Measurements from ENCODE around the gene AP3D1. TPM values are rescaled to one million over a fixed set of nuclear protein-coding genes. Genes with fewer than 3 reads are reported as not detected.

Gene AP3D1
- total RNA-seq, 1 donor from 2014 or later = 162 TPM

GRCh38 chr19:2180114-2180513, 28.7 kb upstream of the AP3D1 start:
- Mint-ChIP-seq H3K4me1 (ENCODE audit: low read depth, unreplicated experiment) (peaks cover 21% of the 10 kb centered on the region), H3K4me3 (ENCODE audit: unreplicated experiment) (no peak overlapping the region), H3K27me3 (ENCODE audit: low read depth, unreplicated experiment) (no peaks in the 10 kb centered on the region), H3K36me3 (ENCODE audit: low read depth, unreplicated experiment) (peaks cover 11% of the 10 kb centered on the region), H3K27ac (ENCODE audit: unreplicated experiment) (peak overlapping the region; percentile 34), H3K9me3 (ENCODE audit: unreplicated experiment) (no peaks in the 10 kb centered on the region)
- Histone ChIP-seq H4K20me1 (ENCODE audit: insufficient read depth, low read length) (peaks cover 88% of the 10 kb centered on the region), H2AFZ (ENCODE audit: low read depth, low read length) (no peak overlapping the region), H3K4me2 (ENCODE audit: low read length) (no peak overlapping the region), H3K36me3 (ENCODE audit: insufficient read depth, low read length) (no peaks in the 10 kb centered on the region), H3K9ac (ENCODE audit: low read length) (no peak overlapping the region), H3K27me3 (ENCODE audit: insufficient read depth, low read length) (no peaks in the 10 kb centered on the region), H3K79me2 (ENCODE audit: insufficient read depth, low read length) (peaks cover 100% of the 10 kb centered on the region), H3K27ac (ENCODE audit: low read depth, low read length) (no peak overlapping the region), H3K4me3 (ENCODE audit: insufficient read depth, low read depth, low read length) (no peak overlapping the region), H3K9me3 (ENCODE audit: insufficient read depth, low read depth, low read length) (no peaks in the 10 kb centered on the region), H3K4me1 (ENCODE audit: insufficient read depth, low read length) (peaks cover 35% of the 10 kb centered on the region)
- DNase-seq (ENCODE audit: low read depth) = no peak
- TF ChIP-seq EZH2 (IDR thresholded peaks at IDR 0.05; ENCODE audit: insufficient read depth, low read length) (no peak), CTCF (IDR thresholded peaks at IDR 0.05; ENCODE audit: insufficient read depth, low read depth, low read length) (no peak)
- FAIRE-seq = no peak

GRCh38 chr19:2179095-2179494, 27.7 kb upstream of the AP3D1 start:
- Histone ChIP-seq H3K36me3 (ENCODE audit: insufficient read depth, low read length) (no peaks in the 10 kb centered on the region), H4K20me1 (ENCODE audit: insufficient read depth, low read length) (peaks cover 82% of the 10 kb centered on the region), H3K4me3 (ENCODE audit: insufficient read depth, low read depth, low read length) (no peak overlapping the region), H3K79me2 (ENCODE audit: insufficient read depth, low read length) (peaks cover 99% of the 10 kb centered on the region), H3K4me1 (ENCODE audit: insufficient read depth, low read length) (peaks cover 25% of the 10 kb centered on the region), H3K4me2 (ENCODE audit: low read length) (no peak overlapping the region), H2AFZ (ENCODE audit: low read depth, low read length) (no peak overlapping the region), H3K27me3 (ENCODE audit: insufficient read depth, low read length) (no peaks in the 10 kb centered on the region), H3K27ac (ENCODE audit: low read depth, low read length) (no peak overlapping the region), H3K9ac (ENCODE audit: low read length) (no peak overlapping the region), H3K9me3 (ENCODE audit: insufficient read depth, low read depth, low read length) (no peaks in the 10 kb centered on the region)
- no peaks in the 10 kb centered on the region for H3K27me3 Mint-ChIP-seq (ENCODE audit: low read depth, unreplicated experiment)
- no peak overlapping the region for H3K27ac Mint-ChIP-seq (ENCODE audit: unreplicated experiment)
- peaks cover 17% of the 10 kb centered on the region for H3K4me1 Mint-ChIP-seq (ENCODE audit: low read depth, unreplicated experiment)
- H3K4me3 Mint-ChIP-seq (ENCODE audit: unreplicated experiment) = no peak overlapping the region
- TF ChIP-seq EZH2 (IDR thresholded peaks at IDR 0.05; ENCODE audit: insufficient read depth, low read length) = no peak
- no peak for TF ChIP-seq CTCF (IDR thresholded peaks at IDR 0.05; ENCODE audit: insufficient read depth, low read depth, low read length)
- peaks cover 8% of the 10 kb centered on the region for H3K36me3 Mint-ChIP-seq (ENCODE audit: low read depth, unreplicated experiment)
- no peak for DNase-seq (ENCODE audit: low read depth)
- FAIRE-seq = no peak
- no peaks in the 10 kb centered on the region for H3K9me3 Mint-ChIP-seq (ENCODE audit: unreplicated experiment)

- Mint-ChIP-seq H3K36me3 (ENCODE audit: low read depth, unreplicated experiment) (peaks cover 5% of the 10 kb centered on the region), H3K4me1 (ENCODE audit: low read depth, unreplicated experiment) (peaks cover 10% of the 10 kb centered on the region), H3K4me3 (ENCODE audit: unreplicated experiment) (no peak overlapping the region), H3K27me3 (ENCODE audit: low read depth, unreplicated experiment) (no peaks in the 10 kb centered on the region), H3K27ac (ENCODE audit: unreplicated experiment) (peak overlapping the region; percentile 18), H3K9me3 (ENCODE audit: unreplicated experiment) (no peaks in the 10 kb centered on the region)
- no peaks in the 10 kb centered on the region for H3K9me3 ChIP-seq (ENCODE audit: insufficient read depth, low read depth, low read length)
- H3K79me2 ChIP-seq (ENCODE audit: insufficient read depth, low read length) = peaks cover 99% of the 10 kb centered on the region
- H3K27ac ChIP-seq (ENCODE audit: low read depth, low read length) = no peak overlapping the region
- no peak overlapping the region for H2AFZ ChIP-seq (ENCODE audit: low read depth, low read length)
- no peak overlapping the region for H3K4me3 ChIP-seq (ENCODE audit: insufficient read depth, low read depth, low read length)
- peaks cover 15% of the 10 kb centered on the region for H3K4me1 ChIP-seq (ENCODE audit: insufficient read depth, low read length)
- no peaks in the 10 kb centered on the region for H3K36me3 ChIP-seq (ENCODE audit: insufficient read depth, low read length)
- no peak overlapping the region for H3K4me2 ChIP-seq (ENCODE audit: low read length)
- no peak overlapping the region for H3K9ac ChIP-seq (ENCODE audit: low read length)
- DNase-seq (ENCODE audit: low read depth) (no peak), FAIRE-seq (no peak)
- TF ChIP-seq CTCF (IDR thresholded peaks at IDR 0.05; ENCODE audit: insufficient read depth, low read depth, low read length) (no peak), EZH2 (IDR thresholded peaks at IDR 0.05; ENCODE audit: insufficient read depth, low read length) (no peak)
- no peaks in the 10 kb centered on the region for H3K27me3 ChIP-seq (ENCODE audit: insufficient read depth, low read length)
- peaks cover 82% of the 10 kb centered on the region for H4K20me1 ChIP-seq (ENCODE audit: insufficient read depth, low read length)
These were observed 25.1 kb upstream of the AP3D1 start for GRCh38 chr19:2176337-2176994.

Measured in astrocyte (in vitro differentiated cells and primary cell).